ENCODE measurements around the gene GRM8.

The GRM8 gene

GRCh38 chr7:127034186-127034806, 218.4 kb downstream of the GRM8 start:
- no peak for DNase-seq (ENCODE audit: low read depth, low spot score)

- no peak for DNase-seq (ENCODE audit: low read depth, low spot score)
Observed at GRCh38 chr7:127029823-127030222, 222.9 kb downstream of the GRM8 start.

GRCh38 chr7:127021857-127022256, 230.9 kb downstream of the GRM8 start:
- no peak for DNase-seq (ENCODE audit: low read depth, low spot score)

GRCh38 chr7:127021019-127021738, 231.6 kb downstream of the GRM8 start:
- no peak for DNase-seq (ENCODE audit: low read depth, low spot score)

- no peak for DNase-seq (ENCODE audit: low read depth, low spot score)
Observed at GRCh38 chr7:127018889-127019288, 233.9 kb downstream of the GRM8 start.

- no peak for DNase-seq (ENCODE audit: low read depth, low spot score)
Observed at GRCh38 chr7:127017196-127017595, 235.5 kb downstream of the GRM8 start.

- DNase-seq (ENCODE audit: low read depth, low spot score): no peak
Observed at GRCh38 chr7:127000725-127001124, 252.0 kb downstream of the GRM8 start.

GRCh38 chr7:126996659-126997058, 256.1 kb downstream of the GRM8 start:
- DNase-seq (ENCODE audit: low read depth, low spot score): no peak

- DNase-seq (ENCODE audit: low read depth, low spot score): no peak
Observed at GRCh38 chr7:126993626-126994213, 259.0 kb downstream of the GRM8 start.

- no peak for DNase-seq (ENCODE audit: low read depth, low spot score)
Observed at GRCh38 chr7:126988022-126988421, 264.7 kb downstream of the GRM8 start.

- DNase-seq (ENCODE audit: low read depth, low spot score): no peak
Observed at GRCh38 chr7:126979722-126980121, 273.0 kb downstream of the GRM8 start.

GRCh38 chr7:126978865-126979264, 273.9 kb downstream of the GRM8 start:
- no peak for DNase-seq (ENCODE audit: low read depth, low spot score)

- no peak for DNase-seq (ENCODE audit: low read depth, low spot score)
Observed at GRCh38 chr7:126973066-126973465, 279.7 kb downstream of the GRM8 start.

- no peak for DNase-seq (ENCODE audit: low read depth, low spot score)
Observed at GRCh38 chr7:126972571-126972970, 280.2 kb downstream of the GRM8 start.

- no peak for DNase-seq (ENCODE audit: low read depth, low spot score)
Observed at GRCh38 chr7:126959649-126960048, 293.1 kb downstream of the GRM8 start.

- no peak for DNase-seq (ENCODE audit: low read depth, low spot score)
Observed at GRCh38 chr7:126958367-126958766, 294.4 kb downstream of the GRM8 start.

- DNase-seq (ENCODE audit: low read depth, low spot score): no peak
Observed at GRCh38 chr7:126957443-126957842, 295.3 kb downstream of the GRM8 start.

- no peak for DNase-seq (ENCODE audit: low read depth, low spot score)
Observed at GRCh38 chr7:126953461-126953860, 299.3 kb downstream of the GRM8 start.

GRCh38 chr7:126948664-126949063, 304.1 kb downstream of the GRM8 start:
- no peak for DNase-seq (ENCODE audit: low read depth, low spot score)

GRCh38 chr7:126940723-126941307, 311.9 kb downstream of the GRM8 start:
- DNase-seq (ENCODE audit: low read depth, low spot score): no peak

- DNase-seq (ENCODE audit: low read depth, low spot score): peak; percentile 74
Observed at GRCh38 chr7:126937171-126937570, 315.6 kb downstream of the GRM8 start.

GRCh38 chr7:126931581-126931980, 321.2 kb downstream of the GRM8 start:
- no peak for DNase-seq (ENCODE audit: low read depth, low spot score)

GRCh38 chr7:126930166-126930565, 322.6 kb downstream of the GRM8 start:
- no peak for DNase-seq (ENCODE audit: low read depth, low spot score)

All from astrocyte of the hippocampus (primary cell).